Stimulated activated CD8-positive, alpha-beta memory T cell treated with anti-CD3 and anti-CD28 coated beads, Interleukin-15, amount 100 ng/mL, for 4 hours (primary cell): ENCODE data around the gene USP3.
"Not testable (repeated sequence)": the region's sequence is repeated elsewhere in the genome, so short reads cannot be mapped to it uniquely, and the experiment has no call there.

Experiments
- DNase-seq, 2 donors: peaks; one replicate each; pipeline ENCODE4 v3.0.0-alpha.2; 2020; ENCODE audit warnings: low read depth in 2 of 2

Gene USP3

DNA sequence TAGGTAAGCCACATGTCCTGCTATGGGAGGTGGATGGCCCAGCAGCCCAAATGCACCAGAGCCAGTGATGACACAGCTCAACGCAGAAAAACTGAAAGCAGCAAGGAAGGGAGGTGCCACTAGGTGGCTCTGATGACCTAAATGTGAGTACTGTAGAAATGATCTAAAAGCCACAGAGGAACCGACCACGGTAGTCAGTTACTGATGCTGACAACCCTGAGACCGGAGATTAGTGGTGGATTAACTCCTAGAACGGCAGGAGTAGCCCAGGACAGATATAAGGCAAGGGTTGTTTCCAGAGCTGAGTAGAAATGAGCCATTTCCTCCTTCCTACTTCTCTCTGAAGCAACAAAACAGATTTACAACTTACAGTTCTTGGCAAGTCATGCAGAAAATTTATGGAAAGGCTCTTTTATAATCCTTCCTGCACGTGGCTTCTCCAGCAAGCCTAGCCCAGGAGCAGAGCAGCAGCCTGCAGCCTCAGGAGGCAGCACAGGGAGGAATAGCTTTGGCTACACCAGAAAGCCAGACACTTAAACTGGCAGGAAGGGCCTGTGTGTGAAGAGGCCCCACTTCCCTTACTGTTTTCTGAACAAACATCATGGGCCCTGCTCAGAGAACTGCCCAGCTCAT is 105.9 kb downstream of the USP3 start:
- peak in 1 of 2 donors; percentile 55 for DNase-seq

DNA sequence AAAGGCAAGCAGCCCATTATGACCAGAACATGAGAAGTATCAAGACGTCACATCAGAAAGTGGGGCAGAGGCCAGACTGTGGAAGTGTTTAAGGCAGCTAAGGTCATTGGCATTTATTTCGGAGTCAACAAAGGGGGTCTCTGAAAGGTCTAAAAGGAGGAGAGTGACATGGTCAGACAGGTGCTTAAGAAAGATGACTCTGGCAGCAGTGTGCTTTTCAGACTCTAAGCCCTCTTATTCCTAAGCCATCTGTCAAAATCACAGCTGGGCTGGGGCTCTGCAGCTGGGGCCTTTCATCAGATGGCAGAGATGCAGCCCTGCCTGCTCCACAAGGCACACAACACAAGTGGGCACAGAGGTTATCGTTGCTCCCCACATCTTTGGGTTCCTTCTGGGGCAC is 106.8 kb downstream of the USP3 start:
- no peak for DNase-seq

DNA sequence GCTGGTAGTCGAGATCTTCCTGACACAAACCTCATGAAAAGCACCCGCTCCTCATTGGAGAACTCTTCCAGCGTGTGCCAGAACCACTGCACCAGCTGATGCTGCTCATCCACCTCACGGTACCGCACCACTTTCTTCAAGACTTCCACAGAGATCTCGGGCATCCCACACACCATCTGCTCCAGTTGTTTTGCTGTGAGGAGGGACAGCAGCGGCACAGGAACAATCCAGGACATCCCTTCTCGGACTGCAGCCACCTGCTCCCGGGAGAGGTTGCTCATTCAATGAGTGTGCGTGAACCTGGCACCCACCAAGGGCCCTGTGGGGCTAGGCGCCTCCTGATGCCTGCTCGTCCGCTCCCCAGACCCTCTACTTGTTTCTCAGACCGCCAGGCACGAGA is 107.9 kb downstream of the USP3 start:
- no peak for DNase-seq

DNA sequence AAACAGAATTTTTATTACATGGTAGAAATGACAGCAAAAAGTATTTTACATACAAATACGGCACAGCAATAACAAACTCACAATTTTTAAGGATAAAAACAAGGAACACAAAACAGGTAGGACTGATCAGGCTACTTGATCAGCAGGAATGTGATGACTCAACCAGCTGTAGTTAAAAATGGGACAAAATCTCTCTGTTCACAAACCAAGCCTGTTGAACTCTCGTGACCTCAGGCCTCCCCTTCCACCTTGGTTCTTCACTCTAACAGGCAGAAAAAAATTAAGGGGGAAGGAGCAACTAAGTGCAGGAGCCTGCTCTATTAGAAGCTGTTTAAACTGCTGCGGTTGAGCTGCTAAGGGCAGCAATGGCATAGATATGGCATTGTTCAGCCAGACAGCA is 111.5 kb downstream of the USP3 start:
- DNase-seq: no peak

DNA sequence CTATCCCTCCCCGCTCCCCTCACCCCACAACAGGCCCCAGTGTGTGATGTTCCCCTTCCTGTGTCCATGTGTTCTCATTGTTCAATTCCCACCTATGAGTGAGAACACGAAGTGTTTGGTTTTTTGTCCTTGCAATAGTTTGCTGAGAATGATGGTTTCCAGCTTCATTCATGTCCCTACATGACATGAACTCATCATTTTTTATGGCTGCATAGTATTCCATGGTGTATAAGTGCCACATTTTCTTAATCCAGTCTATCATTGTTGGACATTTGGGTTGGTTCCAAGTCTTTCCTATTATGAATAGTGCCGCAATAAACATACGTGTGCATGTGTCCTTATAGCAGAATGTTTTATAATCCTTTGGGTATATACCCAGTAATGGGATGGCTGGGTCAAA is 112.8 kb downstream of the USP3 start:
- not testable (repeated sequence) for DNase-seq

DNA sequence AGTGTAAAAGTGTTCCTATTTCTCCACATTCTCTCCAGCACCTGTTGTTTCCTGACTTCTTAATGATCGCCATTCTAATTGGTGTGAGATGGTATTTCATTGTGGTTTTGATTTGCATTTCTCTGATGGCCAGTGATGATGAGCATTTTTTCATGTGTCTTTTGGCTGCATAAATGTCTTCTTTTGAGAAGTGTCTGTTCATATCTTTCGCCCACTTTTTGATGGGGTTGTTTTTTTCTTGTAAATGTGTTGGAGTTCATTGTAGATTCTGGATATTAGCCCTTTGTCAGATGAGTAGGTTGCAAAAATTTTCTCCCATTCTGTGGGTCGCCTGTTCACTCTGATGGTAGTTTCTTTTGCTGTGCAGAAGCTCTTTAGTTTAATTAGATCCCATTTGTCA is 113.2 kb downstream of the USP3 start:
- not testable (repeated sequence) for DNase-seq

DNA sequence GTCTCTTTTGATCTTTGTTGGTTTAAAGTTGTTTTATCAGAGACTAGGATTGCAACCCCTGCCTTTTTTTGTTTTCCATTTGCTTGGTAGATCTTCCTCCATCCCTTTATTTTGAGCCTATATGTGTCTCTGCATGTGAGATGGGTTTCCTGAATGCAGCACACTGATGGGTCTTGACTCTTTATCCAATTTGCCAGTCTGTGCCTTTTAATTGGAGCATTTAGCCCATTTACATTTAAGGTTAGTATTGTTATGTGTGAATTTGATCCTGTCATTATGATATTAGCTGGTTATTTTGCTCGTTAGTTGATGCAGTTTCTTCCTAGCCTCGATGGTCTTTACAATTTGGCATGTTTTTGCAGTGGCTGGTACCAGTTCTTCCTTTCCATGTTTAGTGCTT is 116.4 kb downstream of the USP3 start:
- not testable (repeated sequence) for DNase-seq

DNA sequence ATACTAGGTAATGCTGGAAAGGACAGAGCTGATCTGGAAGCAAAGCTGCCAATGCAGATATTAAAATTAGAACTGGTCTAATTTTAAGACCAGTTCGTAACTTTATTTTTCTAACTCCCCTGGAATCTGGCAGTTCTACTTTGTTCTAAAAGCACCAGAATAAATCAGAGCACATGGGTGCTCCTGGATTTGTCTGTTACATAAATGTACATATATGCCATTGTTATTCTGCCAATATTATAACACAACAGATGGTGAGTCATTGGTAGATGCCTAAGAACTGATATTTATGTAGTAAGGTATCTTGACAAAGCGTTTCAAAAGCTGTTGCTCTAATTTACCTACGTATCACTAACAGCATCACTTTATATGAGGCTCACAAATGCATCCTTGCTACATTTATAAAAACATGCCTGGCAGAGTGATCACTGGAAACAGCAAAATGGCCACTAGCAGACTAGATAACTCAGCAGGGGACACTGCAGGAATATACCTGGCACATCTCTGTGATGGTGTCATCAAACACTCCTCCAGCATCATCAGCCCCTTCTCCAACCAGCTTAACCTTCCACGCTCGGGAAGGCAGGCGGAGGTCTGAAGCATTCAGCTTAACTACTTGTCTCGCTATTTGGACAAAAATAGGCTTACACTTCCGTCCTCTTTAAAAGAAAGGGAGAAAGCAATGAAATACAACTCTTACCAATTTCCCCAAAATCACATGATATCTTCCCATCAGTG is 119.0 kb downstream of the USP3 start:
- no peak for DNase-seq

DNA sequence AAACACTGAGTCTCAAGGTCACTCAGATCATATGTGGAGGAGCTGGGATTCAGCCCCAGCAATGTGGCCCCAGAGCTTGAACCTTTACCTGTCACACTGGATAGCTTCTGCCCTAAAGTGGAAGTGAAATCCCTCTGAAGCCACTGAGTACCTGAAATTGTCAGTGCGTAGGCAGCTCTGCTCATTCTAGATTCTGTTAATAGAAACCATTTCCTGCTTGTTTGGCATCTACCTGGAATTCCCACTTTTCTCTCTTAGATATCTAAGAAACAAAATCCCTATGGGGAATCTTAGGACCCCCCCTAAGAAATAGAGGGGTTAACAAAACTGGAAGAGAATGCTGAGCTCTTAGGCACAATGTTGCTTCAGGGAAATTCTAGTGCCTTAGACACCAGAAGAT is 122.6 kb downstream of the USP3 start:
- no peak for DNase-seq

DNA sequence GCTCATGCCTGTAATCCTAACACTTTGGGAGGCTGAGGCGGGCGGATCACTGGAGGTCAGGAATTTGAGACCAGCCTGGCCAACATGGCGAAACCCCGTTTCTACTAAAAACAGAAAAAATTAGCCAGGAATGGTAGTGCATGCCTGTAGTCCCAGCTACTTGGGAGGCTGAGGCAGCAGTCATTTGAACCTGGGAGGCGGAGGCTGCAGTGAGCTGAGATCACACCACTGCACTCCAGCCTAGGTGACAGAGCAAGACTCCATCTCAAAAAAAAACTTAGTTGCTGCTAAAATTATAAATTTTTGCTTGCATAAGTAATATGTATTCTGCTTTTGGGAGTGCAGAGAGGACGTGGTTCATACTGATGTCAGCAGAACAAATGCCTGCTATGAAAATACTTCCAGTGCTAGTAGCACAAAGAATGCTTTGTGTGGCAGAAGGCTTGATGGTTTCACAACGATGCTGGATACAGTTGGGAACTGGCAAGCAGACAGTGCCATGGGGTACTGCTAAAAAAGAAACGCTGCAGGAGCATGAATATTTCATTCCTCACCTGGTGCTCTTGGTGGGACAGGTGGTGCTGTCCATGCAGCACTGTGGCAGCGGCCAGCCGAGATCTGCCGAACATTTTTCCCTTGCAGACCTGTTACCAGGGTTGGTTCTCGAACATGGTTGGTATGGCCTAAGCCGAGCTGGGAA is 123.9 kb downstream of the USP3 start:
- no peak for DNase-seq

DNA sequence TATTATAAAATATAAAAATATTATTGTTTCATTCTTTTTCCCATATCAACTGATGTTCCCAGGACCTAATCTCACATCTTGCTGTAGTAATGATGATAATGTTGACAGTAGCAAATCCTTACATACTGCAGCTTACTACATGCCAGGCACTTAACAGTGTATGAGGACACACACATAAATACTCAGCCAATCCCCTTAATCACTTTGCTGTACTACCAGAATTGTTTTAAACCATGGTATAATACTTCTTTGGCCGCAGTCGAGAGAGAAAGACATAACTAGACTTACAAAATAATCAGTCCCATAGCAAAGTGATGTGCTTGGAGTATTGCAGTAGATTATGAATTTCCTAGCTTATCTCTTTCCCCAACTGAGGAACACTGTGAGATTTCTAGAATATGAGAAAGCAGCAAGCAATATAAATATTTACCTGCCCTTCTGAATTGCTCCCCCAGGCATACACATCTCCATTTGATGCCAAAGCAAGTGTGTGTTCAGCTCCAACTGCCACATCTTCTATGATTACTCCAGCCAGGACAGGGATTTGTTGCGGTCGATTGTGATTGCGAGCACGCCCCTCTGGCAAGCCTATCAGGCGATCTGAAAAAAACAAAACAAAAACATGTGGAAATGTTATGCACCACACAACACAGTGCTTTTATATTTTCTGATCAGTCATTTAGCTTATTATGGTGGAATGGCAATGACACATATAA is 125.8 kb downstream of the USP3 start:
- DNase-seq: no peak

DNA sequence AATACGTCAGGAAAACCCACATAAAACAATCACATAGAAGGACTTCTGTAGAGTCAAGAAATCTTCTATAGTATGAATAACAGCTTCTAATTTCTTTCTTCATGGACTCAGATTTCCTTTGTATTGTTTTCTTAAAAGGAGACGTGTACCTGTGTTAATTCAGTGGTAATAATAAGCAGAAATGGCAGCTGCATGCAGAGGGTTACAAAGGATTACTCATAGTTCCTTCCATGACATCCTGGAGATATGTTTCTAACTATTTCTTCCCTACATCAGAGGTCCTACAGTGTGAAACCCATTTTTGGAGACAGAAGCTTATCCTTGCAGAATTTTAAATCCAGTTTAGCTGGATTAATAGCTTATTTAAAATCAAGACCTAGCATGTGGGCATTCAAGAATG is 128.9 kb downstream of the USP3 start:
- DNase-seq: no peak

DNA sequence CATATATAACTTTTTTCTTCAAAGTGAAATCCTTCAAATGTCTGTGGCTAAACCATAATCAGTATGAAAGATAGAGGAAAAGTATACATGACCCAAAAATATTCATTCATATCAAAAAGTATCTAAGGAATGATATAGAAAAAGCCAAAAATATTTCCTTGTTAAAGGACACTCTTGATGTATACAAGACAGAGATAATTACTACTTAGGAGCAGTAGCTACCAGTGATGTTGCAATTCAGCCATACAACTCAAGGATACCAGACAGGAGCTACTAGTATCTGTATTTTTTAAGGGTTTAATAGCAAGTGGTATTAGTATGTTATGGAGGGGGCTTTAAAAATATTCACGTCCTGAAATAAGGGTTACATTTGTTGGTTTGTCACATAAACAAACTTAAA is 129.8 kb downstream of the USP3 start:
- DNase-seq: no peak

DNA sequence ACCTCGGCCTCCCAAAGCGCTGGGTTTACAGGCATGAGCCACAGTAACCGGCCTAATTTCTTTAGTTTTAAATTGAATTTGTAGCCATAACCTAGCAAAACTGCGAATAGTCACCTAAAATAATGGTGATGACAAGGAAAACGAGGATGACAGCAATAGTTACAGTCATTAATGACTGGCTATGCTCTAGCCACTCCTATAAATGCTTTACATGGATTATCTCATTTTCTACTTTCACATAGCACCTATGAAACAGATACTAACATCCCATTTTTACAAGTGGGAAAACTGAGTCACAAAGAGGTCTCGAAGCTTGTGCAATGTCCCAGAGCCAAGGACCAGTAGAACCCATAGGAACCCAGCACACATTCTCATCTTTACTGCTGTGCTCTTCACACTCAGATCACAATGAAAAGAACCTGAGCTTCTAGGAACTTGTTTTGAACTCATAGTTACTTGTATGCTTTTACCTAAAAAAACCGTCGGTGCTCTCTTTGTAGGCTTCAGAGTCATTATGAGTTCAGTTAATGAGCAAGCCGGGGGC is 132.2 kb downstream of the USP3 start:
- no peak for DNase-seq

DNA sequence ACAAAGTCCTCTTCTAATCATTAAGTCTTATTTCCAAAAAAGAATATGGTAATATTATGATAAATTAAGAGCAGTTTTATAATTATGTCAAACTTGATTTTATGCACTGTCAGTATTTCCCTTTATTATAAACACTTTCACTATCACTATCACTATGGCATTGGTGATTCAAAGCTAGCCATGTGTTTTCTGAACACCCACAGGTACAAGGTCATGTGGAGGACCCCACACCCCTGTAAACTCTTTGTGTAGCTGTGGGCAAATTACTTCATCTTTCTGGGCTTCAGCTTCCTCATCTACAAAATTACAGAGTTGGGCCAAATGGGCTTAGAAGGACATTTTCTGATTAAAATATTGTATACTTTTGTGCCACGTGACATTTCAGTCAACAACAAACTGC is 134.4 kb downstream of the USP3 start:
- no peak for DNase-seq

DNA sequence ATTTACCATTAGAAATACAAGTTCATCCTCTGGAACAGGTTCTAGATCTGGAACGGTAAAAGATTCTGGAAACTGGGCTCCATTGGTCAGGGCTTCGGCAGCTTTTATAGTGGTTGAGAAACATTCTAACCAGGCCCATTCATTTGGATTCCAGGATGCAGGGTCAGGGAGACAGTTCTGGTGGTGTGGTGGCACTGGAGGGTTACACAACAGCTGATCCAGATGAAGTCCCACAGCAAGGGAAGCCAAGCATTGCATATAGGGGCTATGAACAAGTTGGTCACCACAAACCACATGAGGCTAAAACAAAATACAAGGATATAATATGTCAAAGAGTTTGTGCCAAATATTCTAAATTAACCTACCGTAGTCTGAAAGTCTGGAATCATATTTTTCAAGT is 135.8 kb downstream of the USP3 start:
- DNase-seq: no peak
